GM12878 (cell line): ENCODE data around the gene TRIM71. TPM values are rescaled to one million over a fixed set of nuclear protein-coding genes. Genes with fewer than 3 reads are reported as not detected.
A peak's percentile ranks its signal among the peaks of the same experiment; 100 is the strongest.

ENCODE experiments used
- ATAC-seq: fragments of 200-7000 bp; cut with Tn5 transposase; 3 replicates; pipeline ENCODE4 v1.9.1; 2020; ENCODE audit warnings: mild to moderate bottlenecking, moderate library complexity
- BruUV-seq: library from RNA; stranded (reverse); fragments of 400-500 nt; replicated peaks from 2 replicates; lab custom pipeline; 2021; lab: Mats Ljungman, UMichigan
- CTCF ChIA-PET: fragments of 300-600 bp; sonication (Branson Sonifier 250); formaldehyde crosslinking; extraction: SDS; loops from one replicate; lab custom pipeline; 2021; ENCODE audit warnings: inconsistent platforms; lab: Yijun Ruan, JAX
- POLR2A ChIA-PET: fragments of 350-600 bp; formaldehyde crosslinking; extraction: SDS; loops from one replicate; lab custom pipeline; 2021; ENCODE audit warnings: inconsistent platforms; lab: Charles Lee
- RAD21 ChIA-PET: fragments of 300-600 bp; sonication (Branson Sonifier 250); formaldehyde crosslinking; loops from one replicate; lab custom pipeline; 2023; ENCODE audit warnings: antibody characterized with exemption; ENCODE audit not compliant: unreplicated experiment; lab: Charles Lee
- SMC1A ChIA-PET: fragments of 300-600 bp; sonication (Branson Sonifier 250); formaldehyde crosslinking; loops from one replicate; lab custom pipeline; 2023; ENCODE audit not compliant: unreplicated experiment, uncharacterized antibody; lab: Charles Lee
- DNase-seq: peaks from one replicate; pipeline ENCODE4 v3.0.0-alpha.2; 2011; ENCODE audit warnings: low read depth, low spot score
- FAIRE-seq: peaks from 3 replicates; lab custom pipeline; 2011; peaks lifted over from hg19 to GRCh38; lab: Jason Lieb, UNC
- H2AFZ ChIP-seq: 2 replicates; pipeline ENCODE4 v1.6.0; 2011; ENCODE audit warnings: low read depth, low read length, control low read depth; ENCODE audit not compliant: control insufficient read depth
- H3K27ac ChIP-seq: 2 replicates; pipeline ENCODE4 v1.5.1; 2011; ENCODE audit warnings: control low read depth; ENCODE audit not compliant: control insufficient read depth, insufficient read depth
- H3K27me3 ChIP-seq, 2 experiments: replicated peaks in 1 of 2; 2 replicates each; pipeline versions ENCODE4 v1.6.0 to v1.6.1; 2011; ENCODE audit warnings: low read length in 1 of 2; ENCODE audit not compliant: control insufficient read depth in 2 of 2, insufficient read depth in 2 of 2
- H3K36me3 ChIP-seq, 2 experiments: 2 replicates each; pipeline ENCODE4 v1.5.1; 2011; ENCODE audit warnings: low read length in 1 of 2; ENCODE audit not compliant: control insufficient read depth in 2 of 2, insufficient read depth in 2 of 2
- H3K4me1 ChIP-seq: 2 replicates; pipeline ENCODE4 v1.6.1; 2011; ENCODE audit warnings: mild to moderate bottlenecking, low read length, moderate library complexity, mixed read lengths; ENCODE audit not compliant: control insufficient read depth, insufficient read depth
- H3K4me2 ChIP-seq: 2 replicates; pipeline ENCODE4 v1.6.0; 2011; ENCODE audit warnings: control low read depth; ENCODE audit not compliant: control insufficient read depth, insufficient read depth
- H3K4me3 ChIP-seq: fragments of 200-600 bp; sonication (generic); 2 replicates; pipeline ENCODE4 v1.5.1; 2016
- H3K79me2 ChIP-seq: 2 replicates; pipeline ENCODE4 v1.6.0; 2011; ENCODE audit warnings: low read length; ENCODE audit not compliant: control insufficient read depth, insufficient read depth
- H3K9ac ChIP-seq: 2 replicates; pipeline ENCODE4 v1.8.0; 2011; ENCODE audit warnings: low read length, control low read depth, mixed read lengths; ENCODE audit not compliant: control insufficient read depth, insufficient read depth
- H3K9me3 ChIP-seq: replicated peaks from 3 replicates; pipeline ENCODE4 v1.5.1; 2011; ENCODE audit warnings: mild to moderate bottlenecking, low read length; ENCODE audit not compliant: control insufficient read depth, insufficient read depth
- H4K20me1 ChIP-seq: 2 replicates; pipeline ENCODE4 v1.6.0; 2011; ENCODE audit not compliant: control insufficient read depth, insufficient read depth
- CHD4 ChIP-seq: fragments of 200-600 bp; sonication (generic); IDR thresholded peaks from 2 replicates; pipeline ENCODE4 v1.6.1; 2016; ENCODE audit warnings: mild to moderate bottlenecking
- CREB1 ChIP-seq: IDR thresholded peaks from 2 replicates; pipeline ENCODE4 v1.6.1; 2012; ENCODE audit warnings: low read depth, mild to moderate bottlenecking, inconsistent platforms
- ESRRA ChIP-seq: IDR thresholded peaks from 2 replicates; pipeline ENCODE4 v1.6.1; 2012; ENCODE audit warnings: mild to moderate bottlenecking, low read length, improper control_type of control experiment
- ETV6 ChIP-seq, 2 experiments: fragments of 450-650 bp in 1 of 2; IDR thresholded peaks in 1 of 2; conservative IDR thresholded peaks in 1 of 2; 2 replicates each; pipeline ENCODE4 v1.6.1; 2014; ENCODE audit warnings: antibody characterized with exemption in 1 of 2, borderline replicate concordance in 1 of 2, low read depth in 1 of 2, mild to moderate bottlenecking in 1 of 2, moderate library complexity in 1 of 2
- FOXK2 ChIP-seq: fragments of 450-650 bp; IDR thresholded peaks from 2 replicates; pipeline ENCODE4 v1.6.1; 2017; ENCODE audit warnings: mild to moderate bottlenecking, moderate library complexity
- IKZF1 ChIP-seq: fragments of 450-650 bp; conservative IDR thresholded peaks from 2 replicates; pipeline ENCODE4 v1.6.1; 2017; ENCODE audit warnings: antibody characterized with exemption, mild to moderate bottlenecking
- IKZF2 ChIP-seq, 2 experiments: fragments of 450-650 bp; IDR thresholded peaks; 2 replicates each; pipeline ENCODE4 v1.6.1; 2017; ENCODE audit warnings: mild to moderate bottlenecking in 2 of 2, moderate library complexity in 2 of 2
- IRF3 ChIP-seq: fragments of 450-650 bp; IDR thresholded peaks from 2 replicates; pipeline ENCODE4 v1.6.1; 2014; ENCODE audit warnings: mild to moderate bottlenecking
- PBX3 ChIP-seq: IDR thresholded peaks from 2 replicates; pipeline ENCODE4 v1.6.1; 2011; ENCODE audit warnings: mild to moderate bottlenecking, low read depth, low read length, moderate library complexity; ENCODE audit not compliant: insufficient replicate concordance
- RB1 ChIP-seq: fragments of 450-650 bp; formaldehyde crosslinking; IDR thresholded peaks from 2 replicates; pipeline ENCODE4 v1.6.1; 2017; ENCODE audit warnings: mild to moderate bottlenecking, borderline replicate concordance
- SMAD5 ChIP-seq: IDR thresholded peaks from 2 replicates; pipeline ENCODE4 v1.6.1; 2016; ENCODE audit warnings: antibody characterized with exemption, low read depth
- STAT3 ChIP-seq: IDR thresholded peaks from 2 replicates; pipeline ENCODE4 v1.6.1; 2011; ENCODE audit warnings: low read depth, low read length, improper control_type of control experiment
- TAF1 ChIP-seq: IDR thresholded peaks from 2 replicates; pipeline ENCODE4 v1.6.1; 2011; ENCODE audit warnings: mild to moderate bottlenecking, low read depth, low read length, borderline replicate concordance
- TCF7 ChIP-seq: IDR thresholded peaks from 2 replicates; pipeline ENCODE4 v1.6.1; 2014; ENCODE audit warnings: antibody characterized with exemption, borderline replicate concordance
- ZNF207 ChIP-seq: fragments of 450-650 bp; IDR thresholded peaks from 2 replicates; pipeline ENCODE4 v1.6.1; 2014; ENCODE audit warnings: antibody characterized with exemption, mild to moderate bottlenecking, borderline replicate concordance
- ZNF592 ChIP-seq: fragments of 450-650 bp; IDR thresholded peaks from 2 replicates; pipeline ENCODE4 v1.6.1; 2017; ENCODE audit warnings: mild to moderate bottlenecking, moderate library complexity
- WGBS: methylation state at CpG from one replicate; pipeline ENCODE4 v1.1.6; 2016; ENCODE audit warnings: low lambda C conversion rate; ENCODE audit not compliant: insufficient replicate concordance, insufficient coverage; ENCODE audit errors: missing lambda C conversion rate; 5-methylcytosine and 5-hydroxymethylcytosine counted together
- in situ Hi-C: fragments of 300-500 bp; cut with MboI; formaldehyde crosslinking; loops from 9 replicates; pipeline ENCODE4 v1.14.3; 2018; ENCODE audit warnings: mixed read lengths
- intact Hi-C: fragments of 100-400 bp; cut with micrococcal nuclease; formaldehyde crosslinking; loops from one replicate; pipeline ENCODE4 v1.14.2; 2022; ENCODE audit not compliant: unreplicated experiment
- polyA plus RNA-seq, 11 experiments: library from polyadenylated mRNA; depleted of rRNA in 4 of 11; unstranded in 6 of 11; stranded (reverse) in 5 of 11; fragments of >200 nt; fragmentation: Nextera tagmentation in 4 of 11; fragmentation: Illumina TruSeq in 1 of 11; extraction: Ambion mirVana in 4 of 11; extraction: Trizol in 1 of 11; gene quantifications; 1 replicate in 1 of 11; 2 replicates in 10 of 11; pipeline versions ENCODE4 v1.2.1 to v1.2.3, GENCODE V29; 2011 to 2016; ENCODE audit warnings: inconsistent platforms in 2 of 11, missing spikeins in 2 of 11, low read depth in 1 of 11
- total RNA-seq, 4 experiments: library from RNA; depleted of rRNA in 3 of 4; stranded (reverse); fragments of >200 nt in 3 of 4; fragmentation: Illumina TruSeq in 1 of 4; extraction: Trizol in 1 of 4; gene quantifications; 2 replicates each; pipeline versions ENCODE4 v1.2.1 to v1.2.3, GENCODE V29; 2013 to 2021

The TRIM71 gene
- total and polyA plus RNA-seq, 10 of the 15 experiments (the other 5 are each of a cell fraction or from before 2014, with no cell fraction given), result 0.02 to 1.8 (median 0.16) TPM

GRCh38 chr3:32841867-32842470 is 24.2 kb downstream of the TRIM71 start:
- intact Hi-C loops (no loop called here), in situ Hi-C loops (no loop called here)
- SMC1A ChIA-PET, result interaction anchor here (0.8 to 2.1 kb wide), 8 partner anchors 11 to 43 kb away, joined by 3 to 5 read pairs (median 3); no protein-coding TSS in a partner anchor
- 0 out of 3 replicates have a peak, but pooled peaks cover 2% of the 10 kb centered on the region for H3K9me3 ChIP-seq
- no peaks in the 10 kb centered on the region for H3K79me2 ChIP-seq
- no peaks in the 10 kb centered on the region for H3K36me3 ChIP-seq
- no TSS peak for BruUV-seq
- no peak overlapping the region for H3K4me3 ChIP-seq
- POLR2A ChIA-PET, result interaction anchor here (0.9 kb wide), 1 partner anchor 12 kb away, joined by 3 read pairs; no protein-coding TSS in a partner anchor
- DNase-seq (no peak), ATAC-seq (peak; percentile 75), FAIRE-seq (peak; percentile 71)
- 55% methylated on average over 5 of the region's 5 CpGs for WGBS
- CTCF ChIA-PET, result interaction anchor here (1.3 kb wide), 1 partner anchor 61 kb away, joined by 4 read pairs; no protein-coding TSS in a partner anchor
- peaks cover 9% of the 10 kb centered on the region; the same call in 1 of the 2 replicates for H3K4me1 ChIP-seq
- H2AFZ ChIP-seq, result no peak overlapping the region
- H3K27ac ChIP-seq, result no peak overlapping the region
- no peak overlapping the region for H3K4me2 ChIP-seq
- H3K27me3 ChIP-seq, result no peaks in the 10 kb centered on the region
- no peaks in the 10 kb centered on the region for H4K20me1 ChIP-seq
- RAD21 ChIA-PET, result interaction anchor here (1.0 to 1.8 kb wide), 4 partner anchors 11 to 48 kb away, joined by 3 to 6 read pairs (median 4); no protein-coding TSS in a partner anchor
- H3K9ac ChIP-seq, result no peak overlapping the region
- no peak for TF ChIP-seq FOXK2
- no peak for TF ChIP-seq CREB1
- no peak for TF ChIP-seq TAF1
- TF ChIP-seq ZNF207, result no peak
- no peak for TF ChIP-seq IRF3
- TF ChIP-seq SMAD5, result no peak
- TF ChIP-seq TCF7, result no peak
- no peak for TF ChIP-seq PBX3
- no peak for TF ChIP-seq IKZF1
- TF ChIP-seq ETV6 (conservative IDR thresholded peaks at IDR 0.05 in 1 of 2, IDR thresholded peaks at IDR 0.05 in 1 of 2; ENCODE audit: borderline replicate concordance in 1 of 2, low read depth in 1 of 2), result no peak
- no peak for TF ChIP-seq STAT3
- no peak for TF ChIP-seq RB1
- no peak for TF ChIP-seq ESRRA
- TF ChIP-seq CHD4, result no peak
- no peak for TF ChIP-seq ZNF592
- no peak for TF ChIP-seq IKZF2 (IDR thresholded peaks at IDR 0.05)
